SK-N-MC (cell line): ENCODE results near the gene SHANK2.

Experiments used
- DNase-seq: peaks from one replicate; pipeline ENCODE4 v3.0.0-alpha.2; 2011; ENCODE audit warnings: low read depth, low spot score
- H3K27ac ChIP-seq: fragments of 200-600 bp; sonication (generic); 2 replicates; pipeline ENCODE4 v1.5.1; 2016; ENCODE audit warnings: mixed run types
- H3K36me3 ChIP-seq: fragments of 200-600 bp; sonication (generic); 2 replicates; pipeline ENCODE4 v1.6.1; 2017; ENCODE audit warnings: antibody characterized with exemption, low read length, mixed read lengths; ENCODE audit not compliant: insufficient read depth
- H3K4me3 ChIP-seq: fragments of 200-600 bp; sonication (generic); 2 replicates; pipeline ENCODE4 v1.5.1; 2016
- H3K9ac ChIP-seq: fragments of 200-600 bp; sonication (generic); 2 replicates; pipeline ENCODE4 v1.8.0; 2017; ENCODE audit warnings: mixed run types, mixed read lengths; ENCODE audit not compliant: insufficient read length
- H3K9me3 ChIP-seq: fragments of 200-600 bp; sonication (generic); 2 replicates; pipeline ENCODE4 v1.6.1; 2017; ENCODE audit warnings: low read depth, mild to moderate bottlenecking, antibody characterized with exemption, low read length, moderate library complexity, mixed read lengths
- EZH2 ChIP-seq: fragments of 200-600 bp; sonication (generic); IDR thresholded peaks from one replicate; pipeline ENCODE4 v1.6.1; 2017; ENCODE audit warnings: antibody characterized with exemption
- FOXP2 ChIP-seq: optimal IDR thresholded peaks from 2 replicates; pipeline ENCODE3; 2011; ENCODE audit warnings: mild to moderate bottlenecking, moderate library complexity; ENCODE audit not compliant: insufficient read depth; ENCODE audit errors: extremely low read length, control extremely low read depth
- POLR2AphosphoS5 ChIP-seq: IDR thresholded peaks from 2 replicates; pipeline ENCODE4 v1.6.1; 2012; ENCODE audit warnings: mild to moderate bottlenecking, low read depth, low read length, borderline replicate concordance

Gene SHANK2

DNA sequence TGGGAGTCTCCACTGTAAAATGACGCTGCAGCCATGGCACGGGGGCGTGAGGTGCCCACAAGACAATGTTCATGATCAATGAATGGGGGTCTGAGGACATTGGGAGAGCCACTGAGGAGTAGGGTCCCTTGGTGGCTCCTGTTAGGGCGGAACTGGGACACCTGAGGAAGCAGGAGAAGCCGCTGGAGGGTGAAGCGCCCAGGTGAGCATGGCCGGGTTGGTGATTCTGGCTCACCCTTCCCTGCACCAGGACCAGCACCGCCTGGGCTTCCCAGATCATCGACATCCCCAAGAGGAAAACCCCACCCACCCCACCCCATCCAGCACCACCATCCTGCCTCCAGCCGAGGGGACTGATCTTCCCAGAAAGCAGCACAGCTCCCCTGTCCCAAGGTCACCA is 30.6 kb downstream of the SHANK2 start:
- Histone ChIP-seq H3K9ac (no peak overlapping the region), H3K36me3 (no peaks in the 10 kb centered on the region), H3K27ac (no peak overlapping the region), H3K9me3 (no peaks in the 10 kb centered on the region), H3K4me3 (no peak overlapping the region)
- DNase-seq = no peak
- no peak for TF ChIP-seq POLR2AphosphoS5

- TF ChIP-seq EZH2 = no peak
- TF ChIP-seq POLR2AphosphoS5 = no peak
- TF ChIP-seq FOXP2 = no peak
- no peak overlapping the region for H3K4me3 ChIP-seq
- no peaks in the 10 kb centered on the region for H3K36me3 ChIP-seq
- no peaks in the 10 kb centered on the region for H3K9me3 ChIP-seq
- H3K27ac ChIP-seq = no peak overlapping the region
- H3K9ac ChIP-seq = no peak overlapping the region
- DNase-seq = no peak
Observed at GRCh38 chr11:71221201-71221600, 31.2 kb downstream of the SHANK2 start.

DNA sequence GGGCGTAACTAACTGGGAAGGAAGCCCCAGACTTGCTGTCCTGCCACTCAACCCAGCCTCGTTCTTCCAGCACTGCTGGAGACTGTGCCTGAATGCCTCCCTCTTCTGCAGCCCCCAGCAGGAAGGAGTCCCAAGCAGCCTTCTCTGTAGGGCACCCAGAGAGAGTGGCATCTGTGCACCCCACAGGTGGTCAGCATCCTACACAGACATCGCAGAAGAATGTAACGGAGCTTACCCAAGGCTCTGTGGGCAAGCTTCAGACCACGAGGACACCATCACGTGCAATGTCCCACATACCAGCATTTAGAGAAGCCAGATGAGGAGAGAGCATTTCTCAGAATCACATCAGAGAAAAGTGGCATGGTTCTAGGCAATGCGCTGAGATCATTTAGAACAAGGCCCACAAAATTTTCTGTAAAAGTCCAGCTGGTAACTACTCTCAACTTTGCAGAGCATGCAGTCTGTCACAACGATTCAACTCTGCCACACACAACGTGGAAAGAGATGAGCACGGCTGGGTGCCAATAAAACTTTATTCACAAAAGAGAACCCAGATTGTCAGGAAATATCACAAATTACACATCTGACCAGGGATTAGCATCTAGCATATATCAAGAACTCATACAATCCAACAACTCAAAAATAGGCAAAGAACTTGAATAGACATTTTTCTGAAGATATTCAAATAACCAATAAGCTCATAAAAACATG is 33.4 kb downstream of the SHANK2 start:
- DNase-seq = no peak
- TF ChIP-seq POLR2AphosphoS5 (no peak), FOXP2 (no peak), EZH2 (no peak)
- Histone ChIP-seq H3K9ac (no peak overlapping the region), H3K36me3 (no peaks in the 10 kb centered on the region), H3K9me3 (no peaks in the 10 kb centered on the region), H3K27ac (no peak overlapping the region), H3K4me3 (no peak overlapping the region)

DNA sequence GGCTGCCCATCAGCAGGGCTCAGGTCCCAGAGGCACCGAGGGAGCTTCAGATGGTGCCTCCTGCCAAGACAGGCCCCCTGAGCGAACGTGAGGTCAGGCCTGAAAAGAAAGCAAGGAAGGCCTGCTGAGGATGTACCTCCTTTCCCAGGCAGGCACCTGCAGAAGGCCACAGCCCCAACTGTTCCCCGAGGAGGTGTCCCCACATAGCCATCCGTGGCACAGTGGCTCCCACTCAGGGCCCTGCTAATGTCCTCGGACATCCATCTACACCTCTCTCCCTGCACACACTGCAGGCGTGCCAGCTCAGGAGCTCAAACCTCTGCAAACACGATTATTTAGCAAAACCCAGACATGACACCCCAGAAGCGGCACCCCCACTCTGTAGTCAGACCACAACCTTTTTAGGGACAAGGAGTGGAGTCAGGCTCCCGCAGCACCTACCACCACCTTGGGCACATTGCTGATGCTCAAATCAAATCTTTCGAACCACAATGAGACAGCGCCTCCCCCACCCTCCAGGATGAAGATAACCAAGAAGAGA is 36.9 kb downstream of the SHANK2 start:
- TF ChIP-seq FOXP2 (no peak), EZH2 (no peak), POLR2AphosphoS5 (no peak)

DNA sequence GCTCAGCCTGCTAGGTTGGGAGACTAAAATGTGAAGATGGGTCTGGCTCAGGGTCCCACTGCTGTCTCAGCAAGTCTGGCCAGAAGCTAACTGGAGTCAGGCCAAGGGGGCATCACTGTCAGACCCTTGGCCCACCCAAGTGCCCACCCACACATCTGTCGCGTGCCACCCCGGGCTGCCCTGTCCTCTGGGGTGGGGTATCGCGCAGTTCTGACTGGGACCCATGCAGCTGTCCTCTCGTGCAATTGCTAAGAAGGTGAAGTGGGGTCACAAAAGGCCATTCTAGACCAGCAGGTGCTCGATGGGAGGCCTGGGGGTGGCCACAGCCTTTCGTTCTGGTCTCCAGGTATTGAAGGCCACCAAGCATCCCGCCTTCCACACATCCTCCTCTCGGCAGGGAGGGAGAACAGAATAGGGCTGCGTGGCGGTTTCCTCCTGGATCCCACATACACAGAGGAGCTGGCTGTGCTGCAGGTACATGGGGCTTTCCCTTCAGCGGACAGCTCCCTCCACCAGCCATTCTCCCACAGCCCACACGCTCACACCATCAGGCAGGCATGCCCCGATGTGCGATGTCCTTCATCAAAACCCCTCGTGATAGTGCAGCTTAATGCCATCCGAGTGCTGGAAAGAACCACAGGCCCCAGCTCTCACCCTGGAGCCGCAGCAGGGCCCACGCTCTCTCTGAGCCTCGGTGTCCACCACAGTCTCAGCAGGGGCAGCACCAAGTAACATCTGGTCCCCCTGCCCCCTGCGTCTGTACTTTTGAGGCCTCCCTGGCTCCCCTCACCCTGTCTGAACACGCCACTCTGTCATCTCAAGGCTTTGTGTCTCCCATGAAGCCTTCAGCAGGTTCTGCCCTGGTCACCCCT is 37.6 kb downstream of the SHANK2 start:
- DNase-seq = no peak
- no peak for TF ChIP-seq EZH2
- no peak for TF ChIP-seq POLR2AphosphoS5
- TF ChIP-seq FOXP2 = no peak
- Histone ChIP-seq H3K27ac (no peak overlapping the region), H3K9me3 (no peaks in the 10 kb centered on the region), H3K4me3 (no peak overlapping the region), H3K9ac (no peak overlapping the region), H3K36me3 (no peaks in the 10 kb centered on the region)

More for the DNA sequence above, 36.9 kb downstream of the SHANK2 start:
- H3K4me3 ChIP-seq = no peak overlapping the region
- DNase-seq = no peak
- no peak overlapping the region for H3K9ac ChIP-seq
- H3K9me3 ChIP-seq = no peaks in the 10 kb centered on the region
- no peak overlapping the region for H3K27ac ChIP-seq
- H3K36me3 ChIP-seq = no peaks in the 10 kb centered on the region

GRCh38 chr11:71213696-71214552 is 38.5 kb downstream of the SHANK2 start:
- no peak overlapping the region for H3K9ac ChIP-seq
- no peak overlapping the region for H3K4me3 ChIP-seq
- no peak overlapping the region for H3K27ac ChIP-seq
- DNase-seq = no peak
- no peaks in the 10 kb centered on the region for H3K36me3 ChIP-seq
- H3K9me3 ChIP-seq = no peaks in the 10 kb centered on the region
- TF ChIP-seq FOXP2 (no peak), EZH2 (no peak), POLR2AphosphoS5 (no peak)

DNA sequence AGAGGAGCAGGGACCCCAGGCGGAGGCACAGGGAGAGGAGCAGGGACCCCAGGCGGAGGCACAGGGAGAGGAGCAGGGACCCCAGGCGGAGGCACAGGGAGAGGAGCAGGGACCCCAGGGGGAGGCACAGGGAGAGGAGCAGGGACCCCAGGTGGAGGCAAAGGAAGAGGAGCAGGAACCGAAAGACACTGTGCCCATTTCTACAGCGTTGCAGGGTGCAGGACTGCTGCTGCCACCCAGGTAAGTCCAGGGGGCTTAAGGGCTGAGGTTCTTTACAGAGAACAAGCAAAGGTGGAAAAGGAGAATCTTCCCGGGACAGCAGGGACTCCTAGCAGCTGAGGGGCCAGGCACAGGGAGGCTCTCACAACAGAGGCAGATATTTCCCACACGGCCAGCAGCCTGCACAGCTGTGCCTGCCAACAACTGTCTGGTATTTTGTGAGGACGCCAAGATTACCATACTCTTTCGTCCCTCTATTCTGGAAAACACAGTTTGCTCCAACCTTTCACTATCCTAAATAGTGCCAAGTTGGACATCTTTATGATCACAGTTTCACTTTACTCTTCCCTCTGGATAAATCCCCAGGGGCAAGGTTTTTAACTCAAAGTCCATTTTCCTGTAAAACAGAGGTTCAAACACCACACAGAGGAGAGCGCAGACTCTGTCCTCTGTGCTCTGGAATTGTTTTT is 39.4 kb downstream of the SHANK2 start:
- Histone ChIP-seq H3K9me3 (no peaks in the 10 kb centered on the region), H3K27ac (no peak overlapping the region), H3K36me3 (no peaks in the 10 kb centered on the region), H3K4me3 (no peak overlapping the region), H3K9ac (no peak overlapping the region)
- TF ChIP-seq POLR2AphosphoS5 (no peak), EZH2 (no peak), FOXP2 (no peak)
- DNase-seq = no peak

GRCh38 chr11:71211631-71212030 is 40.7 kb downstream of the SHANK2 start:
- no peaks in the 10 kb centered on the region for H3K36me3 ChIP-seq
- H3K4me3 ChIP-seq = no peak overlapping the region
- no peak overlapping the region for H3K9ac ChIP-seq
- TF ChIP-seq FOXP2 = no peak
- TF ChIP-seq POLR2AphosphoS5 = no peak
- no peak for TF ChIP-seq EZH2
- H3K27ac ChIP-seq = no peak overlapping the region
- DNase-seq = no peak
- no peaks in the 10 kb centered on the region for H3K9me3 ChIP-seq
